WTC11 (cell line): ENCODE data around the gene ATP6V1C2. TPM values are rescaled to one million over a fixed set of nuclear protein-coding genes. Genes with fewer than 3 reads are reported as not detected.

Source experiments
- ATAC-seq: fragments of 200-7000 bp; cut with Tn5 transposase; 2 replicates; pipeline ENCODE4 v1.10.0; 2021; ENCODE audit warnings: mild to moderate bottlenecking, moderate library complexity
- CTCF ChIA-PET: fragments of 300-600 bp; sonication (Branson Sonifier 250); formaldehyde crosslinking; loops from one replicate; lab custom pipeline; 2021; ENCODE audit warnings: antibody characterized with exemption; lab: Charles Lee
- POLR2A ChIA-PET: fragments of 350-600 bp; sonication (Branson Sonifier 250); formaldehyde crosslinking; loops from one replicate; lab custom pipeline; 2021; ENCODE audit warnings: antibody characterized with exemption; lab: Charles Lee
- DNase-seq: peaks from one replicate; pipeline ENCODE4 v3.0.0; 2021; ENCODE audit warnings: low spot score
- H3K27ac Mint-ChIP-seq: 2 replicates; pipeline ENCODE4 v1.8.0; 2021; ENCODE audit warnings: mixed read lengths
- H3K27me3 Mint-ChIP-seq: 2 replicates; pipeline ENCODE4 v1.8.0; 2021; ENCODE audit warnings: low read depth, mild to moderate bottlenecking, moderate library complexity, mixed read lengths
- H3K36me3 Mint-ChIP-seq: 2 replicates; pipeline ENCODE4 v1.8.0; 2021; ENCODE audit warnings: mixed read lengths
- H3K4me1 Mint-ChIP-seq: 2 replicates; pipeline ENCODE4 v1.8.0; 2022; ENCODE audit warnings: mixed read lengths
- H3K4me3 Mint-ChIP-seq: 2 replicates; pipeline ENCODE4 v1.8.0; 2021; ENCODE audit warnings: mild to moderate bottlenecking, moderate library complexity, mixed read lengths
- H3K9me3 Mint-ChIP-seq: 2 replicates; pipeline ENCODE4 v1.8.0; 2021; ENCODE audit warnings: mixed read lengths
- CBFB ChIP-seq: sonication (generic); formaldehyde crosslinking; IDR thresholded peaks from 2 replicates; pipeline ENCODE4 v1.8.1; 2022; ENCODE audit warnings: mild to moderate bottlenecking, low read depth, missing genetic modification reagents
- FOXK1 ChIP-seq: sonication (generic); formaldehyde crosslinking; IDR thresholded peaks from 2 replicates; pipeline ENCODE4 v1.8.0; 2022; ENCODE audit warnings: mild to moderate bottlenecking, moderate library complexity, missing genetic modification reagents
- NR1H2 ChIP-seq: sonication (generic); formaldehyde crosslinking; IDR thresholded peaks from 2 replicates; pipeline ENCODE4 v1.9.0; 2021; ENCODE audit warnings: mild to moderate bottlenecking, moderate library complexity, missing genetic modification reagents
- NR3C1 ChIP-seq: sonication (generic); formaldehyde crosslinking; conservative IDR thresholded peaks from 2 replicates; pipeline ENCODE4 v1.8.1; 2023; ENCODE audit warnings: low read depth, mild to moderate bottlenecking, missing genetic modification reagents
- OVOL2 ChIP-seq: fragments of 250-450 bp; sonication (Bioruptor Pico); IDR thresholded peaks from 2 replicates; pipeline ENCODE4 v1.9.0; 2021; ENCODE audit warnings: mild to moderate bottlenecking, borderline replicate concordance
- ZNF138 ChIP-seq: sonication (generic); formaldehyde crosslinking; conservative IDR thresholded peaks from 2 replicates; pipeline ENCODE4 v1.8.1; 2022; ENCODE audit warnings: mild to moderate bottlenecking, moderate library complexity, missing genetic modification reagents
- ZNF219 ChIP-seq: sonication (generic); formaldehyde crosslinking; IDR thresholded peaks from 2 replicates; pipeline ENCODE4 v1.8.0; 2023; ENCODE audit warnings: missing genetic modification reagents, mild to moderate bottlenecking, borderline replicate concordance
- ZNF263 ChIP-seq: sonication (generic); formaldehyde crosslinking; IDR thresholded peaks from 2 replicates; pipeline ENCODE4 v1.8.1; 2022; ENCODE audit warnings: low read depth, mild to moderate bottlenecking, moderate library complexity, missing genetic modification reagents
- ZNF671 ChIP-seq: fragments of 250-450 bp; sonication (Bioruptor Pico); IDR thresholded peaks from 2 replicates; pipeline ENCODE4 v1.8.0; 2021; ENCODE audit warnings: mild to moderate bottlenecking
- total RNA-seq: library from RNA; stranded (reverse); gene quantifications from 3 replicates; pipeline ENCODE4 v1.2.3, GENCODE V29; 2021
- TF ChIP-seq, protein P1 (sequence below): fragments of 250-450 bp; sonication (Bioruptor Pico); IDR thresholded peaks from 2 replicates; pipeline ENCODE4 v2.1.2; 2022; ENCODE audit warnings: mild to moderate bottlenecking, moderate library complexity
- TF ChIP-seq, protein P2 (sequence below): sonication (generic); formaldehyde crosslinking; IDR thresholded peaks from 2 replicates; pipeline ENCODE4 v1.8.0; 2022; ENCODE audit warnings: mild to moderate bottlenecking, missing genetic modification reagents
- TF ChIP-seq, protein P3 (sequence below): sonication (generic); formaldehyde crosslinking; IDR thresholded peaks from 2 replicates; pipeline ENCODE4 v1.8.1; 2023; ENCODE audit warnings: mild to moderate bottlenecking, missing genetic modification reagents, moderate library complexity
- TF ChIP-seq, protein P4 (sequence below): sonication (generic); formaldehyde crosslinking; IDR thresholded peaks from 2 replicates; pipeline ENCODE4 v1.8.0; 2022; ENCODE audit warnings: mild to moderate bottlenecking, missing genetic modification reagents
- TF ChIP-seq, protein P5 (sequence below): sonication (generic); formaldehyde crosslinking; IDR thresholded peaks from 2 replicates; pipeline ENCODE4 v1.8.1; 2022; ENCODE audit warnings: low read depth, missing genetic modification reagents, borderline replicate concordance
- TF ChIP-seq, protein P6 (sequence below): sonication (generic); formaldehyde crosslinking; IDR thresholded peaks from 2 replicates; pipeline ENCODE4 v1.8.0; 2023; ENCODE audit warnings: mild to moderate bottlenecking, missing genetic modification reagents
- TF ChIP-seq, protein P7 (sequence below): sonication (generic); formaldehyde crosslinking; IDR thresholded peaks from 2 replicates; pipeline ENCODE4 v1.8.1; 2023; ENCODE audit warnings: mild to moderate bottlenecking, missing genetic modification reagents, moderate library complexity

The ATP6V1C2 gene
- total RNA-seq, 1 experiment from 2014 or later = 0.42 TPM

DNA sequence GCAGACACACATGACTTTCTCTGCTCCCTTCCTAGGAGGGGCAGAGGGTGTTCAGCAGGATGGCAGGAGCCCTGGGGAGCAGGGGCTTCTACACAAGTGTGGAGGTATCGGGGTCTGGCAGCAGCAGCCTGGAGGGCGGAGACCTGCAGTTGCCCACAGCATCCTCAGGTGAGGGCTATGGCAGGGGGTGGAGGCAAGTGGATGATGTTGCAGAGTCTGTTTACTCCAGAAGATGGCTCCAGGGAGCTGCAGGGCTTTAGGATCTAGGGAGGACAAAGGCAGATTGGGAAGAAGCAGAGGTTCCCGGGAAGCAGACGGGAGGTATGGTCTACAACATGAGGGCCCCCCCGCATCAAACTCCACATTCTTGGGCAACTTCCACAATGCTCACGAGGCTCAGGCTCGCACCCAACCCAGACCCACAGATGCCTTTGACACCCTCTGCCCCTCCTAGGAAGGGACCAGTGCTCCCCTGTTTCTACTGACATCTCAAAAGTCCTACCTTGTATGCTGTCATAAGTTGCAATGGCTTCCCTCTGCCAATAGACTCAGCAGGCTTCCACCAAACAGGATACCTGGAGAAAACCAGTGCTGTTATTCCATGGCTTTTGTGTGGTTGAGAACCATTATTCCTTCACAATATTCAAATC, 12.0 kb upstream of the ATP6V1C2 start:
- Mint-ChIP-seq H3K4me3 (no peak overlapping the region), H3K9me3 (no peaks in the 10 kb centered on the region), H3K27ac (no peak overlapping the region), H3K27me3 (peaks cover 3% of the 10 kb centered on the region; the same call in 1 of the 2 replicates), H3K4me1 (peaks cover 10% of the 10 kb centered on the region), H3K36me3 (no peaks in the 10 kb centered on the region)
- ATAC-seq (peak; percentile 96), DNase-seq (peak; percentile 60)
- POLR2A ChIA-PET = no interaction called here
- no peak for TF ChIP-seq ZNF671 (CRISPR knock-in tag)
- TF ChIP-seq, protein P1, sequence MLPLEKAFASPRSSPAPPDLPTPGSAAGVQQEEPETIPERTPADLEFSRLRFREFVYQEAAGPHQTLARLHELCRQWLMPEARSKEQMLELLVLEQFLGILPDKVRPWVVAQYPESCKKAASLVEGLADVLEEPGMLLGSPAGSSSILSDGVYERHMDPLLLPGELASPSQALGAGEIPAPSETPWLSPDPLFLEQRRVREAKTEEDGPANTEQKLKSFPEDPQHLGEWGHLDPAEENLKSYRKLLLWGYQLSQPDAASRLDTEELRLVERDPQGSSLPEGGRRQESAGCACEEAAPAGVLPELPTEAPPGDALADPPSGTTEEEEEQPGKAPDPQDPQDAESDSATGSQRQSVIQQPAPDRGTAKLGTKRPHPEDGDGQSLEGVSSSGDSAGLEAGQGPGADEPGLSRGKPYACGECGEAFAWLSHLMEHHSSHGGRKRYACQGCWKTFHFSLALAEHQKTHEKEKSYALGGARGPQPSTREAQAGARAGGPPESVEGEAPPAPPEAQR (CRISPR knock-in tag) = no peak
- TF ChIP-seq, protein P2, sequence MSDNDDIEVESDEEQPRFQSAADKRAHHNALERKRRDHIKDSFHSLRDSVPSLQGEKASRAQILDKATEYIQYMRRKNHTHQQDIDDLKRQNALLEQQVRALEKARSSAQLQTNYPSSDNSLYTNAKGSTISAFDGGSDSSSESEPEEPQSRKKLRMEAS (CRISPR knock-in tag) = no peak
- TF ChIP-seq, protein P3, sequence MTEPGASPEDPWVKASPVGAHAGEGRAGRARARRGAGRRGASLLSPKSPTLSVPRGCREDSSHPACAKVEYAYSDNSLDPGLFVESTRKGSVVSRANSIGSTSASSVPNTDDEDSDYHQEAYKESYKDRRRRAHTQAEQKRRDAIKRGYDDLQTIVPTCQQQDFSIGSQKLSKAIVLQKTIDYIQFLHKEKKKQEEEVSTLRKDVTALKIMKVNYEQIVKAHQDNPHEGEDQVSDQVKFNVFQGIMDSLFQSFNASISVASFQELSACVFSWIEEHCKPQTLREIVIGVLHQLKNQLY (CRISPR knock-in tag) = no peak
- TF ChIP-seq, protein P4, sequence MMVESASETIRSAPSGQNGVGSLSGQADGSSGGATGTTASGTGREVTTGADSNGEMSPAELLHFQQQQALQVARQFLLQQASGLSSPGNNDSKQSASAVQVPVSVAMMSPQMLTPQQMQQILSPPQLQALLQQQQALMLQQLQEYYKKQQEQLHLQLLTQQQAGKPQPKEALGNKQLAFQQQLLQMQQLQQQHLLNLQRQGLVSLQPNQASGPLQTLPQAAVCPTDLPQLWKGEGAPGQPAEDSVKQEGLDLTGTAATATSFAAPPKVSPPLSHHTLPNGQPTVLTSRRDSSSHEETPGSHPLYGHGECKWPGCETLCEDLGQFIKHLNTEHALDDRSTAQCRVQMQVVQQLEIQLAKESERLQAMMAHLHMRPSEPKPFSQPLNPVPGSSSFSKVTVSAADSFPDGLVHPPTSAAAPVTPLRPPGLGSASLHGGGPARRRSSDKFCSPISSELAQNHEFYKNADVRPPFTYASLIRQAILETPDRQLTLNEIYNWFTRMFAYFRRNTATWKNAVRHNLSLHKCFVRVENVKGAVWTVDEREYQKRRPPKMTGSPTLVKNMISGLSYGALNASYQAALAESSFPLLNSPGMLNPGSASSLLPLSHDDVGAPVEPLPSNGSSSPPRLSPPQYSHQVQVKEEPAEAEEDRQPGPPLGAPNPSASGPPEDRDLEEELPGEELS (CRISPR knock-in tag) = peak; percentile 56; the same call in 1 of the 2 replicates
- CTCF ChIA-PET = interaction anchor here (0.7 to 1.8 kb wide), 9 partner anchors 11 to 423 kb away, joined by 3 to 6 read pairs (median 4); partner anchors contain the start of gene ATP6V1C2

DNA sequence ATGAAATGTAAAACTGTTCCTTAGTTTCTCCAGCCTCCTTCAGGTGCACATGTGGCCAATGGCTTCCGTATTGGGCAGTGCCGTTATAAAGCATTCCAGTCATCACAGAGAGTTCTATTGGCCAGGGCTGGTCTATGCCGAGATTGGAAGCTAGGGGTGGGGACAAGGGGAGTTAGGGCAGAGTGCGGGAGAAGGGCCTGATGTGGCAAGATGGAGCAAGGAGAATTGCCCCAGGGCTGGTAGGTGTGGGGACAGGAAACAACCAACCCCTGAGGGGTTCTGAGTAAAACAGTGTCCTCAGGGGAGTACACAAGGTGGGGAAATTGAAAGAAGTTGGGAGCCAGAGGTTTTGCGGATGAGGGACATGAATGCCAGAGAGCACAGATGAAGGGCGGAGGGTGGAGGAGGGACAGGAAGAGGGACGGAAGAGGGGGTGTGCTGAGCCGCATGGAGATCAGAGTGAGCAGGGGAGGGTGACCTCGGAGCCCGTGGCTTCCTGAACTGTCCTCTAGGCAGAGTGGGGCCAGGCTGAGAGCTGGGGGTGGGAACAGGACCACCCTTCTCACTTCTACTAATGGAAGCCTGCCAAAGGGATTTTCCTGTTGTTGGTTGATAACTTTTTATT, 9.1 kb upstream of the ATP6V1C2 start:
- CTCF ChIA-PET = interaction anchor here (0.6 to 2.7 kb wide), 5 partner anchors 10 to 420 kb away, joined by 3 to 9 read pairs (median 3); a partner anchor contains a TSS
- Mint-ChIP-seq H3K4me3 (no peak overlapping the region), H3K4me1 (peaks cover 10% of the 10 kb centered on the region), H3K9me3 (no peaks in the 10 kb centered on the region), H3K36me3 (no peaks in the 10 kb centered on the region), H3K27me3 (peaks cover 7% of the 10 kb centered on the region), H3K27ac (0 out of 2 replicates have a peak overlapping the region, but pooled peaks have one; percentile 50)
- DNase-seq (no peak), ATAC-seq (peak; percentile 72)
- TF ChIP-seq ZNF219 (CRISPR knock-in tag) (no peak), ZNF263 (CRISPR knock-in tag) (peak; percentile 77), FOXK1 (CRISPR knock-in tag) (no peak), ZNF138 (CRISPR knock-in tag) (no peak)
- TF ChIP-seq, protein P5, sequence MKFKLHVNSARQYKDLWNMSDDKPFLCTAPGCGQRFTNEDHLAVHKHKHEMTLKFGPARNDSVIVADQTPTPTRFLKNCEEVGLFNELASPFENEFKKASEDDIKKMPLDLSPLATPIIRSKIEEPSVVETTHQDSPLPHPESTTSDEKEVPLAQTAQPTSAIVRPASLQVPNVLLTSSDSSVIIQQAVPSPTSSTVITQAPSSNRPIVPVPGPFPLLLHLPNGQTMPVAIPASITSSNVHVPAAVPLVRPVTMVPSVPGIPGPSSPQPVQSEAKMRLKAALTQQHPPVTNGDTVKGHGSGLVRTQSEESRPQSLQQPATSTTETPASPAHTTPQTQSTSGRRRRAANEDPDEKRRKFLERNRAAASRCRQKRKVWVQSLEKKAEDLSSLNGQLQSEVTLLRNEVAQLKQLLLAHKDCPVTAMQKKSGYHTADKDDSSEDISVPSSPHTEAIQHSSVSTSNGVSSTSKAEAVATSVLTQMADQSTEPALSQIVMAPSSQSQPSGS = no peak
- TF ChIP-seq, all 79 proteins: peak for 1
- POLR2A ChIA-PET = no interaction called here

DNA sequence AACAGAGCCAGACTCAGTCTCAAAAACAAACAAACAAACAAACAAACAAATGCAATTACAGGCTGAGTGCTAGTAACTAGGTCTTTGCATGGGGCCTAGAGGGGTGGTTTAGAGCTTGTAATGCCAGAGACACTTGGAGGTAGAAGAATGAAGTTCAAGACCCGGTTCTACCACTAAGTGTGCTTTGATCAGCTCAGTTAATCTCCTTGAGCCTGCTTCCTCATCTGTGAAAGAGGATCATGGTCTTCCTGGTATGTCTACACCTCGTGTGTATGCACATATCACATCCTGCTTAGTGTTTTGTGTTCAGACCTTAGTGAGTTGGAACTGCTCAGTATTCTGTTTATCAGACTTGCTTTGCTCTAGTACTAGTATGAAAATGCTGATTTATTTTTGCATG, 4.8 kb upstream of the ATP6V1C2 start:
- peaks cover 46% of the 10 kb centered on the region for H3K27me3 Mint-ChIP-seq
- ATAC-seq = no peak
- ChIA-PET CTCF (no interaction called here), POLR2A (no interaction called here)
- no peak overlapping the region for H3K4me3 Mint-ChIP-seq
- no peaks in the 10 kb centered on the region for H3K36me3 Mint-ChIP-seq
- no peak for DNase-seq
- no peaks in the 10 kb centered on the region for H3K9me3 Mint-ChIP-seq
- H3K4me1 Mint-ChIP-seq = peaks cover 8% of the 10 kb centered on the region
- no peak overlapping the region for H3K27ac Mint-ChIP-seq
- TF ChIP-seq, protein P6, sequence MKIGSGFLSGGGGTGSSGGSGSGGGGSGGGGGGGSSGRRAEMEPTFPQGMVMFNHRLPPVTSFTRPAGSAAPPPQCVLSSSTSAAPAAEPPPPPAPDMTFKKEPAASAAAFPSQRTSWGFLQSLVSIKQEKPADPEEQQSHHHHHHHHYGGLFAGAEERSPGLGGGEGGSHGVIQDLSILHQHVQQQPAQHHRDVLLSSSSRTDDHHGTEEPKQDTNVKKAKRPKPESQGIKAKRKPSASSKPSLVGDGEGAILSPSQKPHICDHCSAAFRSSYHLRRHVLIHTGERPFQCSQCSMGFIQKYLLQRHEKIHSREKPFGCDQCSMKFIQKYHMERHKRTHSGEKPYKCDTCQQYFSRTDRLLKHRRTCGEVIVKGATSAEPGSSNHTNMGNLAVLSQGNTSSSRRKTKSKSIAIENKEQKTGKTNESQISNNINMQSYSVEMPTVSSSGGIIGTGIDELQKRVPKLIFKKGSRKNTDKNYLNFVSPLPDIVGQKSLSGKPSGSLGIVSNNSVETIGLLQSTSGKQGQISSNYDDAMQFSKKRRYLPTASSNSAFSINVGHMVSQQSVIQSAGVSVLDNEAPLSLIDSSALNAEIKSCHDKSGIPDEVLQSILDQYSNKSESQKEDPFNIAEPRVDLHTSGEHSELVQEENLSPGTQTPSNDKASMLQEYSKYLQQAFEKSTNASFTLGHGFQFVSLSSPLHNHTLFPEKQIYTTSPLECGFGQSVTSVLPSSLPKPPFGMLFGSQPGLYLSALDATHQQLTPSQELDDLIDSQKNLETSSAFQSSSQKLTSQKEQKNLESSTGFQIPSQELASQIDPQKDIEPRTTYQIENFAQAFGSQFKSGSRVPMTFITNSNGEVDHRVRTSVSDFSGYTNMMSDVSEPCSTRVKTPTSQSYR (CRISPR knock-in tag) = no peak
- no peak for TF ChIP-seq NR1H2 (CRISPR knock-in tag)
- TF ChIP-seq, protein P7, sequence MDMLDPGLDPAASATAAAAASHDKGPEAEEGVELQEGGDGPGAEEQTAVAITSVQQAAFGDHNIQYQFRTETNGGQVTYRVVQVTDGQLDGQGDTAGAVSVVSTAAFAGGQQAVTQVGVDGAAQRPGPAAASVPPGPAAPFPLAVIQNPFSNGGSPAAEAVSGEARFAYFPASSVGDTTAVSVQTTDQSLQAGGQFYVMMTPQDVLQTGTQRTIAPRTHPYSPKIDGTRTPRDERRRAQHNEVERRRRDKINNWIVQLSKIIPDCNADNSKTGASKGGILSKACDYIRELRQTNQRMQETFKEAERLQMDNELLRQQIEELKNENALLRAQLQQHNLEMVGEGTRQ (CRISPR knock-in tag) = no peak
- no peak for TF ChIP-seq OVOL2 (CRISPR knock-in tag)
- no peak for TF ChIP-seq NR3C1 (CRISPR knock-in tag)
- TF ChIP-seq, protein P4 (CRISPR knock-in tag) = no peak
- TF ChIP-seq ZNF219 (CRISPR knock-in tag) = no peak
- TF ChIP-seq CBFB = no peak
